Smooth muscle cell (in vitro differentiated cells): ENCODE measurements around the gene PLCG1. TPM values are rescaled to one million over a fixed set of nuclear protein-coding genes. Genes with fewer than 3 reads are reported as not detected.

Experiments
- DNase-seq: peaks from one replicate; lab custom pipeline; 2025; ENCODE audit not compliant: unreplicated experiment; lab: John Stamatoyannopoulos, UW
- H2AFZ ChIP-seq: fragments of 200-600 bp; sonication (generic); 2 replicates; pipeline ENCODE4 v1.6.0; 2016; ENCODE audit warnings: antibody characterized with exemption, low read depth, mild to moderate bottlenecking
- H3F3A ChIP-seq: fragments of 200-600 bp; sonication (generic); 2 replicates; pipeline ENCODE4 v1.6.0; 2017; ENCODE audit warnings: antibody characterized with exemption, low read depth
- H3K27ac ChIP-seq: fragments of 200-600 bp; sonication (generic); 2 replicates; pipeline ENCODE4 v1.5.1; 2016; ENCODE audit warnings: low read depth, mild to moderate bottlenecking
- H3K27me3 ChIP-seq: fragments of 200-600 bp; sonication (generic); 2 replicates; pipeline ENCODE4 v1.6.1; 2016; ENCODE audit warnings: low read depth, mild to moderate bottlenecking
- H3K36me3 ChIP-seq: fragments of 200-600 bp; sonication (generic); 2 replicates; pipeline ENCODE4 v1.5.1; 2016; ENCODE audit warnings: low read depth
- H3K4me1 ChIP-seq: fragments of 200-600 bp; sonication (generic); 2 replicates; pipeline ENCODE4 v1.5.1; 2016; ENCODE audit warnings: low read depth
- H3K4me2 ChIP-seq: fragments of 200-600 bp; sonication (generic); 2 replicates; pipeline ENCODE4 v1.6.0; 2016; ENCODE audit warnings: mild to moderate bottlenecking
- H3K4me3 ChIP-seq: fragments of 200-600 bp; sonication (generic); 2 replicates; pipeline ENCODE4 v1.5.1; 2016; ENCODE audit warnings: mild to moderate bottlenecking
- H3K79me2 ChIP-seq: fragments of 200-600 bp; sonication (generic); 2 replicates; pipeline ENCODE4 v1.6.0; 2016; ENCODE audit warnings: low read depth, mild to moderate bottlenecking
- H3K9ac ChIP-seq: fragments of 200-600 bp; sonication (generic); 2 replicates; pipeline ENCODE4 v1.6.0; 2016; ENCODE audit warnings: low read depth
- H3K9me3 ChIP-seq: fragments of 200-600 bp; sonication (generic); replicated peaks from 2 replicates; pipeline ENCODE4 v1.5.1; 2016; ENCODE audit warnings: low read depth
- H4K20me1 ChIP-seq: fragments of 200-600 bp; sonication (generic); 2 replicates; pipeline ENCODE4 v1.6.0; 2016; ENCODE audit warnings: low read depth
- CTCF ChIP-seq: fragments of 200-600 bp; sonication (generic); IDR thresholded peaks from 2 replicates; pipeline ENCODE4 v1.5.1; 2017; ENCODE audit warnings: borderline replicate concordance, mild to moderate bottlenecking, antibody characterized with exemption; ENCODE audit not compliant: insufficient read depth, poor library complexity, severe bottlenecking
- WGBS: methylation state at CpG from one replicate; pipeline ENCODE4 v1.1.7; 2016; ENCODE audit warnings: low lambda C conversion rate; 5-methylcytosine and 5-hydroxymethylcytosine counted together
- polyA plus RNA-seq: library from polyadenylated mRNA; unstranded; fragments of >200 nt; fragmentation: Nextera tagmentation; extraction: Ambion mirVana; gene quantifications from 2 replicates; pipeline ENCODE4 v1.2.1, GENCODE V29; 2016
- total RNA-seq: library from RNA; depleted of rRNA; stranded (reverse); fragments of >200 nt; gene quantifications from 2 replicates; pipeline ENCODE4 v1.2.3, GENCODE V29; 2014

PLCG1 gene
- total and polyA plus RNA-seq, 2 experiments from 2014 or later = 36.9 to 45.2 TPM

DNA sequence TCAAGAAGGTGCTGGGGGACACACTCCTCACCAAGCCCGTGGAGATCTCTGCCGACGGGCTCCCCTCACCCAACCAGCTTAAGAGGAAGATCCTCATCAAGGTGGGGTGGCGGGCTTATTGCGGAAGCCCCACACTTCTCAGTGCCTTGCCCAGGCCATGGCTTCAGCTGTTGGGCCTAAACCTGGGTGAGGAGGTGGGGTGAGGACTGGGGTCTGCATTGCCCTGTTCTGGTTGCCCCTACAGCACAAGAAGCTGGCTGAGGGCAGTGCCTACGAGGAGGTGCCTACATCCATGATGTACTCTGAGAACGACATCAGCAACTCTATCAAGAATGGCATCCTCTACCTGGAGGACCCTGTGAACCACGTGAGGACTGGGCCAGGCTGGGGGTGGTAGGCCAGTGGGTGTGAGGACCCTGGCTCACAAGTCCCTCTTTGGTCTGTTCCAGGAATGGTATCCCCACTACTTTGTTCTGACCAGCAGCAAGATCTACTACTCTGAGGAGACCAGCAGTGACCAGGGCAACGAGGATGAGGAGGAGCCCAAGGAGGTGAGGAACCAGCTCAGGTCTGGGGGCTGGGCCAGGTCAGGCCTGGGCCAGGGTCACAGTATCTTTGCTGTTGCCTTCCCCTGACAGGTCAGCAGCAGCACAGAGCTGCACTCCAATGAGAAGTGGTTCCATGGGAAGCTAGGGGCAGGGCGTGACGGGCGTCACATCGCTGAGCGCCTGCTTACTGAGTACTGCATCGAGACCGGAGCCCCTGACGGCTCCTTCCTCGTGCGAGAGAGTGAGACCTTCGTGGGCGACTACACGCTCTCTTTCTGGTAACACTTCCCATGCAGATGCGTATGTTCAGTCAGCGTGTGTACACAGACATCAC, 27.9 kb downstream of the PLCG1 start:
- 95% methylated on average over 24 of the region's 24 CpGs for WGBS
- DNase-seq = no peak
- H4K20me1 ChIP-seq = peaks cover 35% of the 10 kb centered on the region

DNA sequence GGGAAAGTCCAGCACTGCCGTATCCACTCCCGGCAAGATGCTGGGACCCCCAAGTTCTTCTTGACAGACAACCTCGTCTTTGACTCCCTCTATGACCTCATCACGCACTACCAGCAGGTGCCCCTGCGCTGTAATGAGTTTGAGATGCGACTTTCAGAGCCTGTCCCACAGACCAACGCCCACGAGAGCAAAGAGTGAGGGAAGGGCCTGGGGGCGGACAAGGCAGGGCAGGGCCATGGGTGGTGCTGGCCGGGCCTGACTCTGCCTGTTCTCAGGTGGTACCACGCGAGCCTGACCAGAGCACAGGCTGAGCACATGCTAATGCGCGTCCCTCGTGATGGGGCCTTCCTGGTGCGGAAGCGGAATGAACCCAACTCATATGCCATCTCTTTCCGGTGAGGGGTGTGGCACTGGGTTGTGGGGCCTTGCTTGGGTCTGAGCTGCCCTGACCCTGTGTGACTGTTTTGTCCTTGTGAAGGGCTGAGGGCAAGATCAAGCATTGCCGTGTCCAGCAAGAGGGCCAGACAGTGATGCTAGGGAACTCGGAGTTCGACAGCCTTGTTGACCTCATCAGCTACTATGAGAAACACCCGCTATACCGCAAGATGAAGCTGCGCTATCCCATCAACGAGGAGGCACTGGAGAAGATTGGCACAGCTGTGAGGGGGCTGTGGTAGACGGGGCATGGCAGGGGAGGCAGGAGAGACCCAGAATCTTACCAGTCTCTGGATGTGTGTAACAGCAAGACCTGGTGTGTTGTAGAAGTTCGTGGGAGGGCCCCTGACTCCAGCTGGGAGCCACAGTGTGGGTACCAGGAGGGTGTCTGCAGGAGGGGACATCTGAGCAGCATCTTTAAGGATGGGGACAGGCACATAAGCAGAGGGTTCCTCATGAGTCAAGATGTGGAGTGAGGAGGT, 29.1 kb downstream of the PLCG1 start:
- no peaks in the 10 kb centered on the region for H3K79me2 ChIP-seq
- no peak overlapping the region for H3K9ac ChIP-seq
- no peaks in the 10 kb centered on the region for H3K4me1 ChIP-seq
- H3K27ac ChIP-seq = no peak overlapping the region
- WGBS = 98% methylated on average over 27 of the region's 27 CpGs
- H3K36me3 ChIP-seq = no peaks in the 10 kb centered on the region
- no peak overlapping the region for H3K4me3 ChIP-seq
- H3F3A ChIP-seq = no peaks in the 10 kb centered on the region
- no peak overlapping the region for H2AFZ ChIP-seq
- no peak overlapping the region for H3K4me2 ChIP-seq
- peaks cover 30% of the 10 kb centered on the region for H4K20me1 ChIP-seq
- TF ChIP-seq CTCF = no peak
- H3K9me3 ChIP-seq = no peaks in the 10 kb centered on the region
- H3K27me3 ChIP-seq = no peaks in the 10 kb centered on the region
- no peak for DNase-seq

More for the DNA sequence above, 27.9 kb downstream of the PLCG1 start:
- Histone ChIP-seq H2AFZ (no peak overlapping the region), H3K27ac (no peak overlapping the region), H3K9ac (no peak overlapping the region), H3K27me3 (no peaks in the 10 kb centered on the region), H3K36me3 (no peaks in the 10 kb centered on the region), H3K4me1 (no peaks in the 10 kb centered on the region), H3K4me3 (no peak overlapping the region), H3K9me3 (no peaks in the 10 kb centered on the region), H3K79me2 (no peaks in the 10 kb centered on the region), H3F3A (no peaks in the 10 kb centered on the region), H3K4me2 (no peak overlapping the region)
- TF ChIP-seq CTCF = no peak

- Histone ChIP-seq H3K4me1 (no peaks in the 10 kb centered on the region), H2AFZ (no peak overlapping the region), H4K20me1 (peaks cover 29% of the 10 kb centered on the region), H3K9ac (no peak overlapping the region), H3K27ac (no peak overlapping the region), H3K27me3 (no peaks in the 10 kb centered on the region), H3K4me3 (no peak overlapping the region), H3K4me2 (no peak overlapping the region), H3F3A (peaks cover 5% of the 10 kb centered on the region), H3K79me2 (no peaks in the 10 kb centered on the region), H3K36me3 (no peaks in the 10 kb centered on the region), H3K9me3 (no peaks in the 10 kb centered on the region)
- TF ChIP-seq CTCF = no peak
- no peak for DNase-seq
- 100% methylated on average over 3 of the region's 3 CpGs for WGBS
These were observed 29.8 kb downstream of the PLCG1 start for GRCh38 chr20:41167118-41167470.
